HG02798 (cell line): Measurements from ENCODE around the gene KRTAP2-3.
"Not testable (repeated sequence)": the region's sequence is repeated elsewhere in the genome, so short reads cannot be mapped to it uniquely, and the experiment has no call there.

Experiments used
- ATAC-seq: cut with Tn5 transposase; IDR thresholded peaks from one replicate; pipeline ENCODE4 v1.9.1; 2021; ENCODE audit warnings: mild to moderate bottlenecking; ENCODE audit not compliant: unreplicated experiment, poor library complexity

Gene KRTAP2-3

DNA sequence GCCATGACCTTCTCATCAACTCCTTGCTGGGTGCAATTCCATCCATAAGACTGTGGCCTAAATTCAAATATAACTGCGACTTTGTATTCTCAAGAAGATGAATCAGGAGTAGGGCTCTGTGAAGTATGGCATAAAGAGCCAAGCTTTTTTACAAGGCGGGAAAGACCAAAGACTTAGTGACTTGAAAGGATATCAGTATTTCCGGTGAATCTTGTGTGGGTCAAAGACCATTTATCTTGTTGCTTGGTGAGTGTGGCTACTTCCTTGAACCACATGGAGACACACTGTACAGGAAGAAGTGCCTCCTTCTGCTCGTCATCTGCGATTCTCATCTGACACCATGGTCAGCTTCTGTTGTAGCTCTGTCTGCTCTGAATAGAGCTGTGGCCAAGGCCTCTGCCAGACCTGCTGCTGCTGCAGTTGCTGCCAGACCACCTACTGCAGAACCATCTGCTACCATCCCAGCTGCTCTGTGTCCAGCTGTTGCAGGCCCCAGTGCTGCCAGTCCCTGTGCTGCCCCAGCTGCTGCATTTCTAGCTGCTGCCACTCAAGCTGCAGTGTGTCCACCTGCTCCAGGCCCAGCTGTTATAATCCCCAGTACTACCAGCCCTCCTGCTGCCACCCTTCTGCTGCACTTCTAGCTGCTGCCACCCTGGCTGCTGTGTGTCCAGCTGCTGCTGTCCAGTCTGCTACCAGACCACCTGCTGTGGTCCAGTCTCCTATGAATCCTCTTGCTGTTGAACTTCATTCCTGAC is 11.9 kb upstream of the KRTAP2-3 start:
- ATAC-seq, result no peak

DNA sequence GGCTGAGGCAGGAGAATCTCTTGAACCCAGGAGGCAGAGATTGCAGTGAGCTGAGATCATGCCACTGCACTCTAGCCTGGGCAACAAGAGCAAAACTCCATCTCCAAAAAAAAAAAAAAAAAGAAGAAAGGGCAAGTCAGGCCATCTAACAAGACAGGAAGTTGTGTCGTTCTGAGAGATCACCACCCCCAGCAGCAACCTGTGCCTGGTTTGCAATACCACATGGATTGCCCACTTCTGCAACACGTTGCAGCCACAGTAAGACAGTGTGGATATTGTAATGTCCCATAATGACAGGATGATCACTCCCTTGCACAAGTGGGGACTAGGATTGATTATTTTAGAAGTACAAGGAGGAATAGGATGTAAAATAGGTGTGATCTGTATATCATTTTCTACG is 9.1 kb upstream of the KRTAP2-3 start:
- ATAC-seq, result no peak

DNA sequence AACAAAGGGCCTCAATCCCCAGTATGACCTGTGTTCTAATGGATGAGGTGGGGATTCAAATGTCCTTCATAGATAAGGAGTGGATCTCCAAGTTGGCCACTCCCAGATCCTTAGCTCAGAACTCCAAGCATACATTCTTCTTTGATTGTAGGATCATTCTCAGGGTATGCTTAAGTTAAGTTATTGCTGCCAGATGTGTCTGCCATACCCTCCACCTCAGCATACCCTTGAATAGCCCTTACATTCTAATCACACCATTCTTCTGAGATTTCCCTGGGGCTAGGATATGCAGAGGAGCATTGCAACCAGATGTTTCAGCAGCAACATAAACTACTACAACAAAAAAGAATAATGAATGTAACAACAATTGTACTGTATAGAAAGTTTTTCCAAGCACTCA is 7.4 kb upstream of the KRTAP2-3 start:
- ATAC-seq, result no peak

DNA sequence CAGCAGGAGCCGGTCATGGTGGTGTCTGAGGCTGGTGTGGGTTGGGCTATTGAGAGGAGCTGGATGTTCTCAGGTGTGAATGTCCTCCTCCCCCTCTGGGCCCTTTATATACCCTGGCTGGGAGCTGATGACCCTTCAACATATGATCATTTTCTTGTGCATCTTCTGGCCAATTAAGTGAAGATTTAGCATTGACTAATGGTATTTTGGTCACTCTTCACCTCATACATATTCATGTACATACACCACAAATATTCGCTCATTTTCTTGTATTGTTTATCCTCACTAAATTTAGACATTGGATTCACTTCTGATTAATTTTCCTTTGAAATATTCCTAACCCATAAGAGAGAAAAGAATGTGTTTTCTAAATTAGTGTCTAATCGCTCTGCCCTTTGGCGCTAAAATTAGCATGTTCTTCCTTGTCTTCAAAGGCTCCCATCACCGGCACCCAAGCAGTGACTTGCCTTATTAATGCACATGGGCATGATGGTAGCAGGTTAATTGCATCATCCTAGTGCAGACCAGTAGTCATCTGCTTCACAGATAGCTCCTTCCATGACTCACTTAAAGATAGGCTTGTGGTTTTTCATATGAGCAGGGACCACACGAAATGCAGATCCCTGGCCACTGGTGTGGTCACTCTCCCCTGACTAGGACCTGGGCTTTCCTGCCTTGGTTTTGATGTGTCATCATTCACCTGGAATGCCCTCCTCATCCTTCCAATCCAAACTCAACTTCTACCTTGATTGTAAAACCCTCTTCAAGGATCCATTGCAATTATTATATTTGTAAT is 6.1 kb upstream of the KRTAP2-3 start, which contains the start of gene KRTAP2-4:
TSS of gene KRTAP2-4 (minus strand) at position 51 of the 796 bp plus-strand sequence. CDS start at position 17, 34 bp downstream.
- ATAC-seq, result no peak

DNA sequence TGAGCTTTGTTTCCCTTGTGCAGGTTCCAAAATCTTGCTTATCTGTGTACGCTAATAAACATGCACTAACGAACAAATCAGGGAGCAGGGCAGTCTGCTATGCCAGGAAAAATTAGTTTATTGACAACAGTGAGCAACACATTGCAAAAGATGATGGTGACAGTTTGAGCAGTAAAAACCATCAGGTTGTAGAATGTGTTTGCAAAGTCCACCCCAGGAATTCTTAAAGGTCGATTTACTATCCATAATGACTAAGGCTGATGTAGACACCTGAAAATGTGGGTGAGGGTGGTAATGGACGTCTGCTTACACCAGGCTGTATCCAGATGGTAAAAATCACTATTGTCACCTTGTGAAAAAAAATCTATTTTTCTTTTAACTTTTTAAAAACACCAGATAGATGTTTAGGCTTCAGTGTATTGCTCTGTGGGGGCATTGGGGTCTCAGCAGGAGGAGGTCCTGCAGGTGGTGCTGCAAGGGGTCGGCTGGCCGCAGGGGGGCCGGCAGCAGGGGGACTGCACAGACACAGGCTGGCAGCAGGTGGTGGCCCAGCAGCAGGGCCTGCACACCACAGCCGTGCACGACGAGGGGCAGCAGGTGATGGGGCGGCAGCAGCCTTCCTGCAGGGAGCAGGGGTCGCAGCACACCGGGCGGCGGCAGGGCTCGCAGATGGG is 5.2 kb upstream of the KRTAP2-3 start:
- ATAC-seq, result not testable (repeated sequence)

DNA sequence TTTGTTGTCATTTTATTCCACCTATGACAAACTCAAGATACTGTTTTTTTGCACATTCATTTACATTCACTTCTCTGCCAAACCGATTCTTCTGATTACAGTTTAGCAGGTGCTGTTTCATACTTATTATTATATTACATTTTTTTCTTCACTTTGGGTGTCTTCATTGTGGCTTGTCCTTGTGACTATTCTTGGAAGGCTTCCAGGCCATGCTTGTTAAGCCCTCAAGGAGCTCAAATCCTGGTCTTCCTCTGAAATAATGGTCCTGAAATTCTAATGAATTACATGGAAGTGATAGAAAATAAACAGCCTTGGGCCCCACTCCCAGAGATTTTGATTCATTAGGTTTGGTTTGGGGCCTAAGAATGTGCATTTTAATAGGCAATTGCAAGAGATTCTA is 4.4 kb upstream of the KRTAP2-3 start:
- ATAC-seq, result no peak

DNA sequence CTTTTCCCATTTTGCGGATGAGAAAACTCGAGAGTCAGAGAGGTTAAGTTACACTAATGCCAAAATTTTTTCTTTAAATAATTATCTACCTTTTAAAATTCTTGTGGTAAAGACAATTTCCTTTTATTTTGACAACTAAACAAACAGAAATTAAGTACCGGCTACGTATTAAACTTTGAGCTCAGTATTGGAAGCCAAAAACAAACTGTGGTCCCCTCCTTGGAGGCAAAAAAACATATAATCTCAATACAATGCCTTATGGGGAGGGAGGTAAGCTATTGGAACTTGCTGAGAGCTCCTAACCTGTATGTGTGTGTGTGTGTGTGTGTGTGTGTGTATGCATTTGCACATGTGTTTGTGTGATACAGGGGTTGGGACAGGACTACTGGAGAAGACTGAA is 3.5 kb upstream of the KRTAP2-3 start:
- ATAC-seq, result no peak

DNA sequence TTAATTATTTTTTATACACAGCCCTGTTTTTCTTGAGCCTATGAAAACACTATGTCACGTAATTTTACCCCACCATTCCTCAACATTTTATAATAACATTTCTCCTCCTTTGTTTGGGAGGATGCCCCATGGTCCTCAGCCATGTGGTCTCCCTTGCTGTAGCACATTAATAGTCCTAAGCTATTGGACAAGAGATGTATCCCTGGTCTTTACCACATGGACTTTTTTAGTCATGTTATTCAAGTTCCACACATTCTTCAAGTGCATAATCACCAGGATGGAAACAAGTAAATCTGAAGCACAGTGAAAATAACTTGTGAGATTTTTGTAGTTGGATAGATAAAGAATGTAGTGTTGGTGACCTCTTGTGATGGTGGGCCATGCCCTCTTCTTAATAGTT is 2.0 kb upstream of the KRTAP2-3 start:
- ATAC-seq, result no peak

DNA sequence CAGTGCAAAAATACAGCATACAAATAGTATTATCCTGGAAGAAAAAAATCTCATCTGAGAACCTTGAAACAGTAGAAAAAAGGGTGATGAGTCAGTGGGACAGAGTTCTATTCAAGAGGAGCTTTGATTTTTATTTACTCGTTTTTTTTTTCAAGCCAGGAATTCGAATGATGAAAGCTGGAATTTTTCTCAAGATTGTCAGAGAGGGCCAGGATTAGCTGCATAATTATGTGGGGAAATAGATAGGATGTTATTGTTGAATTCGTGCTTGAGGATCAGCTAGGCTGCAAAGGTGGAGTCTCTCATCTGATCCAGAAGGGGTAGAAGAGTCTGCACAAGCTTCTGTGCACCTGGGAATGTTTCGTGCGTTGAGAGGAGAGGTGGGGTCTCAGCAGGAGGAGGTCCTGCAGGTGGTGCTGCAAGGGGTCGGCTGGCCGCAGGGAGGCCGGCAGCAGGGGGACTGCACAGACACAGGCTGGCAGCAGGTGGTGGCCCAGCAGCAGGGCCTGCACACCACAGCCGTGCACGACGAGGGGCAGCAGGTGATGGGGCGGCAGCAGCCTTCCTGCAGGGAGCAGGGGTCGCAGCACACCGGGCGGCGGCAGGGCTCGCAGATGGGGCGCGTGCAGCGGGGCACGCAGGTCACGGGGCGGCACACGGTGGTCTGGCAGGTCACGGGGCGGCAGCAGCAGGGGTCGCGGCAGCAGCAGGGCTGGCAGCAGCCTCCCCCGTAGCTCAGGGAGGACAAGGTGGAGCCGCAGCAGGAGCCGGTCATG is 450 bp downstream of the KRTAP2-3 start:
- ATAC-seq, result not testable (repeated sequence)

DNA sequence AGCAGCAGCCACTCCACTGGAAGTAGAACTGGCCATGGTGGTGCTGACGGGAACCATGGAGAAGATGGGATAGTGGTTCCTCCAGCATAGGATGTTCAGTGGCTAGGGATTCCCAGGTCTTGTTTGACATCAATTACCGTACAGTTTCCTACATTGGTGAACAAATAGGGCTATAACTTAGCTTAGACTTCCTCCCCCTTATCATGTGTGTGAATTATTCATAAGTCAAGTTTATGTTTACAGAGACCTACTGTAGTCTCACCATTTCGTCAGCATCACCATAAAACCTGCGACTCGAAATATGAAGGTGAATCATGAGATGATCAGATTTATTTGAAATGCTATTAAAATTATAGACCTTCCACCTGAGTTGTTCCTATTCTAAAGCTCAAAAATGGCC is 1.2 kb downstream of the KRTAP2-3 start:
- no peak for ATAC-seq

DNA sequence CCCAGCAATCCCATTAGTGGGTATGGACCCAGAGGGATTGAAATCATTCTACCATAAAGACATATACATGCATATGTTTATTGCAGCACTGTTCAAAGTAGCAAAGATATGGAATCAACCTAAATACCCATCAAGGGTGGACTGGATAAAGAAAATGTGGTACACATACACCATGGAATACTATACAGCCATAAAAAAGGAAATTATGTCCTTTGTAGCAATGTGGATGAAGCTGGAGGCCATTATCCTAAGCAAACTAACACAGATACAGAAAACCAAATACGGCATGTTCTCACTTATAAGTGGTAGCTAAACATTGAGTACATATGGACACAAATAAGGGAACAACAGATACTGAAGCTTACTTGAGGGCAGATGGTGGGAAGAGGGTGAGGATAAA is 2.4 kb downstream of the KRTAP2-3 start:
- no peak for ATAC-seq

DNA sequence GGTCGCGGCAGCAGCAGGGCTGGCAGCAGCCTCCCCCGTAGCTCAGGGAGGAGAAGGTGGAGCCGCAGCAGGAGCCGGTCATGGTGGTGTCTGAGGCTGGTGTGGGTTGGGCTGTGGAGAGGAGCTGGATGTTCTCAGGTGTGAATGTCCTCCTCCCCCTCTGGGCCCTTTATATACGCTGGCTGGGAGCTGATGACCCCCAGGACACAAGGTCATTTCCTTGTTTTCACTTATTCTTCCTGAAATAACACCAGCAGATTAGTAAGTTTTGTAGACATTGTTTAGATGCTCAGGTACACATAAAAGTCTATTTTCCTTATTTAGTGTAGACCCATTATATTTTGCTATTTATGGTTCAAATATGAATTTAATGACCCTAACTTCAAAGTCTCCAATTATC is 4.8 kb downstream of the KRTAP2-3 start, which contains the start of gene KRTAP2-2:
TSS of gene KRTAP2-2 (minus strand) at position 101 of the 400 bp plus-strand sequence. CDS start at position 82, 19 bp downstream.
- ATAC-seq, result not testable (repeated sequence)

DNA sequence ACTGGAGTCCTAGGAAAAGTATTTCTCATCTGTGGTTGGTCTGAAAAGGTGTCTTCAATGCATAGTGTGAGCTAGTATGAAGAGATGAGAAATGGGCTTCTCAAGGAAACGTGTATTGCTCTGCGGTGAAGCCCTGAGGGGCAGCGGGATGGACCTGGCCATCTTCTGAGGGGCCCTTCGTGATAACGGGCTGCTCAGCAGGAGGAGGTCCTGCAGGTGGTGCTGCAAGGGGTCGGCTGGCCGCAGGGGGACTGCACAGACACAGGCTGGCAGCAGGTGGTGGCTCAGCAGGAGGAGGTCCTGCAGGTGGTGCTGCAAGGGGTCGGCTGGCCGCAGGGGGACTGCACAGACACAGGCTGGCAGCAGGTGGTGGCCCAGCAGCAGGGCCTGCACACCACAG is 5.4 kb downstream of the KRTAP2-3 start:
- not testable (repeated sequence) for ATAC-seq

DNA sequence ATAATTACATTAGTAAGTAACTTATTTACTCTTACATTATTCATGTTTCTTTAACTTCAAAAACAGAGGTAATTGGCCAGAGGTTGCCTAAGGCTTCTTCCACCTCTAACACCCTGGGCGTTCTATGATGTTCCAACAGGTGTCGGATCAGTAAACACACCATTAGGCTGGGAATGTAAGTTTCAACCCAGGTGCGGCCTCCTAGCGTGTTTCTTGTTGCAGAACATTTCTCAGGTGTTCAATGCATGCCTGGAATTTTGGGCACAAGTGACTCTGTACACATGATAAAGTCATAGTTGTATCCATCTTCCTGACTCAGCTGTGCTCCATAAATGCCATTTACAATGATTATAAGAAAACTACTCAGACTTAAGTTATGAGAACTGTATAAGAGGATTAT is 5.9 kb downstream of the KRTAP2-3 start:
- no peak for ATAC-seq

DNA sequence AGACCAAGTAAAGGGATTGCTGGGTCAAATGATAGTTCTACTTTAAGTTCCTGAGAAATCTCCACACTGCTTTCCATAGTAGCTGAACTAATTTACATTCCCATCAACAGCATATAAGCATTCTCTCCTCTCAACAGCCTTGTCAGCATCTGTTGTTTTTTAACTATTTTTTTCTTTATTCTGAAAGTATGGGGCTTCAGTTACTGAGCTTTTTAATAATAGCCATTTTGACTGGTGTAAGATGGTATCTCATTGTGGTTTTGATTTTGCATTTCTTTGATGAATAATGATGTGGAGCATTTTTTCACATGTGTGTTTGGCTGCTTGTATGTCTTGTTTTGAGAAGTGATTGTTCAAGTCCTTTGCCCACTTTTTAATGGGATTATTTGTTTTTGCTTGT is 7.3 kb downstream of the KRTAP2-3 start:
- ATAC-seq, result no peak

DNA sequence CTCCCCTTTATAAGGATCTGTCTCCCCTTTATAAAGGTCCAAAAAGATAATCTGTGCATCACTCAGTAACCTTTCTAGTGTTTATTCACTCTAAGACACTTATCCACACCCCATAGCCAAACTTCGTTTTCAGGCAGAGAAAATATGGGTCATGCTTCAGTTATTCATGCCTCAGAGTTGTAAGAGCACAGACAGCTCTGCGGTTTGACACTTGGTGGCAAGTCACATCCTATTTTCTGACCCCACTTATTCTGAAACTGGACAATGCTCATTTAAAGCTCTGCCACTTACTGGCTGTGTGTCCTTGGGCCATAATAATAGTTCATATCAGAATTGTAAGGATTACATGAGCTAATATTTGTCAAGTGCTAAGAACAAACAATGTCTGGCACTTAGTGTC is 10.8 kb downstream of the KRTAP2-3 start:
- no peak for ATAC-seq

DNA sequence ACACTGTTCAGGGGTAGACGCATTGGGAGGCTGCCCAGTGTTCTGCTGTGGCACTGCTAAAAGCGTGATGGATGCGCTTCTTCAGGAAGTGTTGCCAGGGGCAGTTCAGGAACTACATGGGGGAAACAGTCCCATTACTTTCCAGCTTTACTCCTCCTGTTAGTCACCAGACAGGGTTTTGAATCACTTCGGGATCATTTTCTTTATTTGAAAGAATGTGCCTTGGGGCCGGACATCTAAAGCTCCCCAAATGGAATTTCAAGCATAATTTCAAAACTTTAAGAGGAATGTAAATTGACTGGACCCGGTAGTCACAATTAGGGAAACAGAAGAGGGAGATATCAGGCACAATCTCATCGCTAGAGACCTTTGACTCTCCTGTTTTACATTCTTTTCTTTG is 11.5 kb downstream of the KRTAP2-3 start:
- ATAC-seq, result no peak

DNA sequence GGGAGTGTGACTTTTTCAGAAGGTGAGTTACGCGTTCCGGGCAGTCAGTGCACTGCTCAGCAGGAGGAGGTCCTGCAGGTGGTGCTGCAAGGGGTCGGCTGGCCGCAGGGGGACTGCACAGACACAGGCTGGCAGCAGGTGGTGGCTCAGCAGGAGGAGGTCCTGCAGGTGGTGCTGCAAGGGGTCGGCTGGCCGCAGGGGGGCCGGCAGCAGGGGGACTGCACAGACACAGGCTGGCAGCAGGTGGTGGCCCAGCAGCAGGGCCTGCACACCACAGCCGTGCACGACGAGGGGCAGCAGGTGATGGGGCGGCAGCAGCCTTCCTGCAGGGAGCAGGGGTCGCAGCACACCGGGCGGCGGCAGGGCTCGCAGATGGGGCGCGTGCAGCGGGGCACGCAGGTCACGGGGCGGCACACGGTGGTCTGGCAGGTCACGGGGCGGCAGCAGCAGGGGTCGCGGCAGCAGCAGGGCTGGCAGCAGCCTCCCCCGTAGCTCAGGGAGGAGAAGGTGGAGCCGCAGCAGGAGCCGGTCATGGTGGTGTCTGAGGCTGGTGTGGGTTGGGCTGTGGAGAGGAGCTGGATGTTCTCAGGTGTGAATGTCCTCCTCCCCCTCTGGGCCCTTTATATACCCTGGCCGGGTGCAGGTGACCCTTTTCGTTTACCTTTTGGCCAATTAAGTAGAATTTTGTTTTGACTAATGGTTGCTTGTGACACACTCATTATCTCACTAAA is 13.0 kb downstream of the KRTAP2-3 start, which contains the start of gene KRTAP2-1:
TSS of gene KRTAP2-1 (minus strand) at position 582 of the 731 bp plus-strand sequence. CDS start at position 533, 49 bp downstream.
- not testable (repeated sequence) for ATAC-seq

DNA sequence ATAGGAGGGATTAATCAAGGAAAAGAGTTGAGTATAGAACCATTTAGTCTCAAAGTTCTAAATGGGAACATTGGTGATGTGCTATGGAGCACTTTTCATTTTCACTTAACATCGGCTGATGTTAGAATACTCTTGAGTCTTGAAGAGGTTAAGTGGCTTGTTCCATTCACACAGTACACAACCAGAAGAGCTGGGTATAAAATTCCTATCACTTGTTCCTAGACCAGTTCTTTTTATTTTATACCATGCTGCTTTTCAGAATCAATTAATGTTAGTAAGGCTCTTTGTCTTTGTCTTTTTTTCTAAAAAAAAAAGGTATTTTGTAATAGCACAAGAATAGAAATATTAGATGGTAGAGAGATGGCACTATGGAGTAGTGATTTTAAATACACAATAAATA is 17.0 kb downstream of the KRTAP2-3 start:
- ATAC-seq, result no peak
